Lung (tissue), 16 donors: ENCODE measurements around the gene GLRX. TPM values are rescaled to one million over a fixed set of nuclear protein-coding genes. Genes with fewer than 3 reads are reported as not detected.
"Not testable (repeated sequence)": the region's sequence is repeated elsewhere in the genome, so short reads cannot be mapped to it uniquely, and the experiment has no call there.

Experiments used
- ATAC-seq: fragments of 200-7000 bp; cut with Tn5 transposase; one replicate; pipeline ENCODE4 v1.9.1; 2020; ENCODE audit warnings: moderate number of reproducible peaks; ENCODE audit not compliant: insufficient read depth, low FRiP score
- DNase-seq, 3 donors: peaks; one replicate each; pipeline ENCODE4 v3.0.0-alpha.2; 2013 to 2017
- H3K27ac ChIP-seq, 2 donors: one replicate each; pipeline ENCODE4 v1.5.1; 2013; ENCODE audit warnings: mild to moderate bottlenecking in 2 of 2, moderate library complexity in 2 of 2, control low read depth in 1 of 2, inconsistent platforms in 1 of 2, low read depth in 1 of 2, low read length in 1 of 2
- H3K27me3 ChIP-seq, 3 donors: one replicate each; pipeline ENCODE4 v1.5.1; 2013; ENCODE audit warnings: low read length in 2 of 3; ENCODE audit not compliant: control insufficient read depth in 3 of 3, insufficient read depth in 3 of 3
- H3K36me3 ChIP-seq, 4 donors: one replicate each; pipeline ENCODE4 v1.5.1; 2013; ENCODE audit warnings: low read length in 4 of 4, mild to moderate bottlenecking in 1 of 4, moderate library complexity in 1 of 4; ENCODE audit not compliant: control insufficient read depth in 4 of 4, insufficient read depth in 4 of 4
- H3K4me1 ChIP-seq, 5 donors: one replicate each; pipeline ENCODE4 v1.5.1; 2013; ENCODE audit warnings: low read length in 5 of 5, mild to moderate bottlenecking in 2 of 5, moderate library complexity in 1 of 5; ENCODE audit not compliant: control insufficient read depth in 5 of 5, insufficient read depth in 5 of 5
- H3K4me3 ChIP-seq: one replicate; pipeline ENCODE4 v1.5.1; 2013; ENCODE audit warnings: mild to moderate bottlenecking, control low read depth, moderate library complexity
- H3K9ac ChIP-seq, 2 donors: one replicate each; pipeline ENCODE4 v1.5.1; 2013; ENCODE audit warnings: low read length in 2 of 2, control low read depth in 1 of 2; ENCODE audit not compliant: insufficient read depth in 1 of 2
- H3K9me3 ChIP-seq, 4 donors: one replicate each; pipeline ENCODE4 v1.5.1; 2013; ENCODE audit warnings: low read length in 3 of 4, mild to moderate bottlenecking in 1 of 4, moderate library complexity in 1 of 4; ENCODE audit not compliant: control insufficient read depth in 4 of 4, insufficient read depth in 3 of 4
- CTCF ChIP-seq: IDR thresholded peaks from 2 replicates; pipeline ENCODE4 v1.5.1; 2012; ENCODE audit warnings: mild to moderate bottlenecking; ENCODE audit errors: control extremely low read depth, extremely low read depth
- WGBS, 2 donors: extraction: QIAGEN DNeasy Blood & Tissue Kit; methylation state at CpG; one replicate each; pipeline ENCODE4 v1.1.7; 2013; 5-methylcytosine and 5-hydroxymethylcytosine counted together
- long read RNA-seq, 5 donors: transcript quantifications; one replicate each; lab custom pipeline, GENCODE V29; 2026
- polyA plus RNA-seq, 2 donors: library from polyadenylated mRNA; stranded (reverse); fragments of 200-250 nt; gene quantifications; one replicate each; pipeline ENCODE4 v1.2.1, GENCODE V29; 2013
- total RNA-seq, 2 donors: library from RNA; depleted of rRNA in 1 of 2; stranded (reverse); fragments of >200 nt in 1 of 2; gene quantifications; one replicate each; pipeline ENCODE4 v1.2.1, GENCODE V29; 2014 to 2021
- donor health status: control.
- donor health status: control.
- donor health status: Bipolar disorder and iron deficiency.
- donor health status: healthy.
- donor health status: DM: yes; HTN: yes; CAD: no.

Gene GLRX
- total RNA-seq (10 to 100 TPM; 23.1 to 78.7 TPM), polyA plus RNA-seq (100 to 1,000 TPM; 104 to 300 TPM)
- long read RNA-seq, donor 1, transcript GLRX-201 (3 exons, 1,211 nt), result major isoform, 12 of 123 reads
- long read RNA-seq, donor 1, partial matches to known transcripts, result 109 of 123 reads
- long read RNA-seq, donor 1, other reads (novel, unspliced or antisense), result 0 of 123 reads
- long read RNA-seq, donor 2, transcript GLRX-201 (3 exons, 1,211 nt), result major isoform, 10 of 23 reads
- long read RNA-seq, donor 2, partial matches to known transcripts, result 12 of 23 reads
- long read RNA-seq, donor 2, other reads (novel, unspliced or antisense), result 0 of 23 reads
- long read RNA-seq, donor 3, transcript GLRX-201 (3 exons, 1,211 nt), result major isoform, 10 of 11 reads
- long read RNA-seq, donor 3, partial matches to known transcripts, result 0 of 11 reads
- long read RNA-seq, donor 3, other reads (novel, unspliced or antisense), result 0 of 11 reads
- long read RNA-seq, donor 4, transcript GLRX-201 (3 exons, 1,211 nt), result major isoform, 13 of 18 reads
- long read RNA-seq, donor 4, partial matches to known transcripts, result 5 of 18 reads
- long read RNA-seq, donor 4, other reads (novel, unspliced or antisense), result 0 of 18 reads
- long read RNA-seq, donor 5, transcript GLRX-201 (3 exons, 1,211 nt), result major isoform, 31 of 74 reads
- long read RNA-seq, donor 5, partial matches to known transcripts, result 41 of 74 reads
- long read RNA-seq, donor 5, other reads (novel, unspliced or antisense), result 0 of 74 reads

GRCh38 chr5:95822542-95823181 lies at the start of gene GLRX:
Gene GLRX (minus strand): TSS chr5:95822726. CDS start chr5:95822662, 64 bp downstream.
- Histone ChIP-seq H3K36me3 (no peaks in the 10 kb centered on the region), H3K27me3 (no peaks in the 10 kb centered on the region), H3K27ac (peak within 1 kb of the TSS; percentile 88 to 94), H3K4me3 (peak within 1 kb of the TSS; percentile 74), H3K9ac (peak within 1 kb of the TSS; percentile 60 to 63), H3K9me3 (no peaks in the 10 kb centered on the region), H3K4me1 (peaks cover 7 to 25% (median 16%) of the 10 kb centered on the region in 5 donors)
- ATAC-seq (peak; percentile 63), DNase-seq (peak; percentile 68 to 85 (median 84))
- TF ChIP-seq CTCF, result no peak
- WGBS, 2 donors, result 0% methylated on average over 8 of the region's 8 CpGs

GRCh38 chr5:95871146-95871806 lies 48.8 kb upstream of the GLRX start:
- Histone ChIP-seq H3K9ac (no peak overlapping the region), H3K4me3 (no peak overlapping the region), H3K4me1 (peaks cover 0 to 4% (median 0%) of the 10 kb centered on the region in 5 donors), H3K9me3 (no peaks in the 10 kb centered on the region), H3K27ac (no peak overlapping the region), H3K27me3 (no peaks in the 10 kb centered on the region), H3K36me3 (no peaks in the 10 kb centered on the region)
- DNase-seq (no peak), ATAC-seq (no peak)
- 84 to 94% methylated on average over 9 of the region's 9 CpGs for WGBS, 2 donors
- TF ChIP-seq CTCF, result no peak

GRCh38 chr5:95870105-95870672 lies 47.7 kb upstream of the GLRX start:
- no peaks in the 10 kb centered on the region for H3K9me3 ChIP-seq
- H3K9ac ChIP-seq, result no peak overlapping the region
- no peaks in the 10 kb centered on the region for H3K36me3 ChIP-seq
- H3K27ac ChIP-seq, result peak overlapping the region; percentile 17 to 43
- peaks cover 0 to 5% (median 0%) of the 10 kb centered on the region in 5 donors for H3K4me1 ChIP-seq
- DNase-seq (no peak), ATAC-seq (peak; percentile 50)
- WGBS, 2 donors, result 50 to 54% methylated on average over 1 of the region's 1 CpG
- H3K27me3 ChIP-seq, result no peaks in the 10 kb centered on the region
- H3K4me3 ChIP-seq, result no peak overlapping the region
- no peak for TF ChIP-seq CTCF

GRCh38 chr5:95869173-95869855 lies 46.8 kb upstream of the GLRX start:
- not testable (repeated sequence) for H3K4me1 ChIP-seq, H3K9me3 ChIP-seq, H3K9ac ChIP-seq, H3K4me3 ChIP-seq, DNase-seq, ATAC-seq, H3K27me3 ChIP-seq, H3K36me3 ChIP-seq, H3K27ac ChIP-seq
- 17 to 43% methylated on average over 3 of the region's 3 CpGs for WGBS, 2 donors
